ENCODE data around the gene PDE4C.

The PDE4C gene

GRCh38 chr19:18174983-18175382 lies 51.3 kb downstream of the PDE4C start:
- Histone ChIP-seq H3K27ac (ENCODE audit: low read depth, low read length) (no peak overlapping the region), H3K36me3 (ENCODE audit: control insufficient read depth, insufficient read depth, low read length) (peaks cover 4% of the 10 kb centered on the region; the same call in 1 of the 2 replicates), H3K9ac (ENCODE audit: low read depth, low read length) (no peak overlapping the region), H3K4me3 (ENCODE audit: low read depth, low read length) (no peak overlapping the region), H3K4me1 (ENCODE audit: control insufficient read depth, insufficient read depth, low read length) (no peaks in the 10 kb centered on the region; the same call in 1 of the 2 replicates), H3K27me3 (ENCODE audit: control insufficient read depth, insufficient read depth, low read length) (peaks cover 17% of the 10 kb centered on the region), H3K9me3 (ENCODE audit: control insufficient read depth, insufficient read depth, low read length) (no peaks in the 10 kb centered on the region)

Measured in HUES48 (cell line).